Liver (tissue), 9 donors: Measurements from ENCODE around the gene PIAS4. TPM values are rescaled to one million over a fixed set of nuclear protein-coding genes. Genes with fewer than 3 reads are reported as not detected.
A peak's percentile ranks its signal among the peaks of the same experiment; 100 is the strongest.

Source experiments
- DNase-seq: peaks from one replicate; pipeline ENCODE4 v3.0.0-alpha.2; 2017; ENCODE audit warnings: low spot score
- H3K27ac ChIP-seq, 2 donors: one replicate each; pipeline ENCODE4 v1.7.0; 2013; ENCODE audit warnings: inconsistent platforms in 2 of 2, low read length in 2 of 2, control low read depth in 1 of 2, low read depth in 1 of 2, mild to moderate bottlenecking in 1 of 2
- H3K27me3 ChIP-seq, 4 donors: one replicate each; pipeline versions ENCODE4 v1.6.1 to v1.7.0; 2013; ENCODE audit warnings: low read length in 3 of 4, inconsistent platforms in 1 of 4, mild to moderate bottlenecking in 1 of 4, moderate library complexity in 1 of 4; ENCODE audit not compliant: control insufficient read depth in 4 of 4, insufficient read depth in 4 of 4
- H3K36me3 ChIP-seq, 4 donors: one replicate each; pipeline versions ENCODE4 v1.6.1 to v1.7.0; 2013; ENCODE audit warnings: low read length in 3 of 4, mild to moderate bottlenecking in 3 of 4, low read depth in 1 of 4, moderate library complexity in 1 of 4; ENCODE audit not compliant: control insufficient read depth in 4 of 4, insufficient read depth in 3 of 4
- H3K4me1 ChIP-seq, 4 donors: one replicate each; pipeline versions ENCODE4 v1.6.1 to v1.7.0; 2013; ENCODE audit warnings: low read length in 3 of 4, mild to moderate bottlenecking in 3 of 4, moderate library complexity in 1 of 4; ENCODE audit not compliant: control insufficient read depth in 4 of 4, insufficient read depth in 4 of 4
- H3K4me3 ChIP-seq, 3 donors: one replicate each; pipeline versions ENCODE4 v1.6.1 to v1.7.0; 2013; ENCODE audit warnings: low read length in 3 of 3, control low read depth in 1 of 3, low read depth in 1 of 3, mild to moderate bottlenecking in 1 of 3
- H3K9ac ChIP-seq, 2 donors: one replicate each; pipeline ENCODE4 v1.7.0; 2013; ENCODE audit warnings: low read length in 2 of 2, mild to moderate bottlenecking in 2 of 2, moderate library complexity in 2 of 2, control low read depth in 1 of 2, low read depth in 1 of 2
- H3K9me3 ChIP-seq, 4 donors: one replicate each; pipeline versions ENCODE4 v1.6.1 to v1.7.0; 2013; ENCODE audit warnings: low read length in 3 of 4; ENCODE audit not compliant: control insufficient read depth in 4 of 4
- ATF3 ChIP-seq: IDR thresholded peaks from 2 replicates; pipeline ENCODE4 v1.6.1; 2016; ENCODE audit warnings: antibody characterized with exemption
- CTCF ChIP-seq: fragments of 150-350 bp; IDR thresholded peaks from 2 replicates; pipeline ENCODE4 v1.5.1; 2017; ENCODE audit warnings: improper control_type of control experiment, low read depth, low read length; ENCODE audit not compliant: missing input control
- EGR1 ChIP-seq, 2 donors: IDR thresholded peaks; 2 replicates each; pipeline ENCODE4 v1.6.1; 2016 to 2018; ENCODE audit warnings: antibody characterized with exemption in 2 of 2, low read depth in 2 of 2
- FOXA1 ChIP-seq: IDR thresholded peaks from 2 replicates; pipeline ENCODE4 v1.6.1; 2016; ENCODE audit warnings: antibody characterized with exemption
- FOXA2 ChIP-seq: IDR thresholded peaks from 2 replicates; pipeline ENCODE4 v1.6.1; 2016; ENCODE audit warnings: antibody characterized with exemption
- GABPA ChIP-seq, 2 donors: IDR thresholded peaks in 1 of 2; conservative IDR thresholded peaks in 1 of 2; 2 replicates each; pipeline ENCODE4 v1.6.1; 2016; ENCODE audit warnings: antibody characterized with exemption in 2 of 2, mild to moderate bottlenecking in 1 of 2, moderate library complexity in 1 of 2
- HNF4A ChIP-seq, 2 donors: conservative IDR thresholded peaks; 2 replicates each; pipeline ENCODE4 v1.6.1; 2016; ENCODE audit warnings: antibody characterized with exemption in 2 of 2, mild to moderate bottlenecking in 2 of 2
- HNF4G ChIP-seq: IDR thresholded peaks from 2 replicates; pipeline ENCODE4 v1.6.1; 2016; ENCODE audit warnings: antibody characterized with exemption
- JUND ChIP-seq, 2 donors: IDR thresholded peaks; 2 replicates each; pipeline ENCODE4 v1.6.1; 2016; ENCODE audit warnings: antibody characterized with exemption in 2 of 2
- MAX ChIP-seq: IDR thresholded peaks from 2 replicates; pipeline ENCODE4 v1.6.1; 2016; ENCODE audit warnings: antibody characterized with exemption
- NR2F2 ChIP-seq: IDR thresholded peaks from 2 replicates; pipeline ENCODE4 v1.6.1; 2016; ENCODE audit warnings: antibody characterized with exemption
- RAD21 ChIP-seq, 2 donors: IDR thresholded peaks; 2 replicates each; pipeline ENCODE4 v1.6.1; 2016; ENCODE audit warnings: antibody characterized with exemption in 2 of 2, mild to moderate bottlenecking in 2 of 2
- REST ChIP-seq: IDR thresholded peaks from 2 replicates; pipeline ENCODE4 v1.6.1; 2016; ENCODE audit warnings: antibody characterized with exemption, mild to moderate bottlenecking
- RXRA ChIP-seq, 2 donors: IDR thresholded peaks; 2 replicates each; pipeline ENCODE4 v1.6.1; 2017 to 2018; ENCODE audit warnings: antibody characterized with exemption in 2 of 2, mild to moderate bottlenecking in 1 of 2
- SP1 ChIP-seq: IDR thresholded peaks from 2 replicates; pipeline ENCODE4 v1.6.1; 2018; ENCODE audit warnings: antibody characterized with exemption, mild to moderate bottlenecking
- TAF1 ChIP-seq: conservative IDR thresholded peaks from 2 replicates; pipeline ENCODE4 v1.6.1; 2016; ENCODE audit warnings: antibody characterized with exemption, mild to moderate bottlenecking
- YY1 ChIP-seq: IDR thresholded peaks from 2 replicates; pipeline ENCODE4 v1.6.1; 2016; ENCODE audit warnings: antibody characterized with exemption, mild to moderate bottlenecking
- ZBTB33 ChIP-seq: IDR thresholded peaks from 2 replicates; pipeline ENCODE4 v1.6.1; 2016; ENCODE audit warnings: antibody characterized with exemption
- WGBS: extraction: QIAGEN DNeasy Blood & Tissue Kit; methylation state at CpG from one replicate; pipeline ENCODE4 v1.1.7; 2013; 5-methylcytosine and 5-hydroxymethylcytosine counted together
- polyA plus RNA-seq, 2 donors: library from polyadenylated mRNA; stranded (reverse) in 1 of 2; unstranded in 1 of 2; fragments of 200-250 nt in 1 of 2; fragments of >200 nt in 1 of 2; fragmentation: Nextera tagmentation in 1 of 2; extraction: Ambion mirVana in 1 of 2; gene quantifications; one replicate each; pipeline versions ENCODE4 v1.2.1 to v1.2.3, GENCODE V29; 2013 to 2015
- total RNA-seq, 2 donors: library from RNA; depleted of rRNA; stranded (reverse); fragments of >200 nt; gene quantifications; one replicate each; pipeline ENCODE4 v1.2.3, GENCODE V29; 2014
- donor health status: healthy.
- donor health status: healthy.
- donor health status: healthy.
- donor health status: healthy.
- donor health status: healthy.

Gene PIAS4
- total and polyA plus RNA-seq, 4 donors = 5.6 to 14.1 (median 10.6) TPM

- Histone ChIP-seq H3K27ac (peak within 1 kb of the TSS; percentile 84 to 90), H3K4me3 (peak within 1 kb of the TSS; percentile 72 to 89 (median 77)), H3K27me3 (no peaks in the 10 kb centered on the region), H3K9me3 (no peaks in the 10 kb centered on the region), H3K36me3 (peaks cover 5 to 21% (median 12%) of the 10 kb centered on the region in 4 donors), H3K4me1 (peaks cover 4 to 25% (median 13%) of the 10 kb centered on the region in 4 donors), H3K9ac (peak within 1 kb of the TSS; percentile 30 to 68)
- peak; percentile 97 for DNase-seq
- peak; percentile 13 to 26 for TF ChIP-seq HNF4A (conservative IDR thresholded peaks at IDR 0.05)
- TF ChIP-seq ZBTB33 = no peak
- TF ChIP-seq SP1 = peak; percentile 84
- TF ChIP-seq YY1 = peak; percentile 50
- no peak for TF ChIP-seq FOXA2
- no peak for TF ChIP-seq RAD21 (IDR thresholded peaks at IDR 0.05)
- TF ChIP-seq FOXA1 = no peak
- TF ChIP-seq TAF1 = no peak
- TF ChIP-seq GABPA (IDR thresholded peaks at IDR 0.05 in 1 of 2, conservative IDR thresholded peaks at IDR 0.05 in 1 of 2) = peak; percentile 84 to 95
- TF ChIP-seq NR2F2 = peak; percentile 43
- TF ChIP-seq MAX = no peak
- no peak for TF ChIP-seq HNF4G
- no peak for TF ChIP-seq JUND (IDR thresholded peaks at IDR 0.05)
- TF ChIP-seq CTCF = peak; percentile 22
- peak; percentile 98 for TF ChIP-seq REST
- TF ChIP-seq ATF3 = no peak
- TF ChIP-seq EGR1 (IDR thresholded peaks at IDR 0.05; ENCODE audit: low read depth in 2 of 2) = peak in 1 of 2 donors; percentile 50
- peak; percentile 31 to 55 for TF ChIP-seq RXRA (IDR thresholded peaks at IDR 0.05)
- WGBS = under 1% methylated on average over 73 of the region's 73 CpGs
These were observed 36.5 kb upstream of the PIAS4 start, which contains the start of gene DAPK3 for GRCh38 chr19:3970808-3971598. Gene DAPK3 (minus strand): TSS chr19:3971099. CDS start chr19:3969735, 1,364 bp downstream.
